Muscle of leg (tissue), 11 donors: ENCODE results near the gene DKK3. TPM values are rescaled to one million over a fixed set of nuclear protein-coding genes. Genes with fewer than 3 reads are reported as not detected.

ENCODE experiments used
- DNase-seq: peaks from one replicate; pipeline ENCODE4 v3.0.0; 2013
- H3K27ac ChIP-seq: one replicate; pipeline ENCODE4 v1.5.1; 2013; ENCODE audit warnings: mild to moderate bottlenecking, low read length, control low read depth
- H3K27me3 ChIP-seq: one replicate; pipeline ENCODE4 v1.6.1; 2013; ENCODE audit warnings: low read length; ENCODE audit not compliant: control insufficient read depth, insufficient read depth
- H3K36me3 ChIP-seq: one replicate; pipeline ENCODE4 v1.6.1; 2013; ENCODE audit warnings: low read length; ENCODE audit not compliant: control insufficient read depth, insufficient read depth
- H3K4me1 ChIP-seq: one replicate; pipeline ENCODE4 v1.6.1; 2013; ENCODE audit warnings: low read length; ENCODE audit not compliant: control insufficient read depth, insufficient read depth
- H3K4me3 ChIP-seq: one replicate; pipeline ENCODE4 v1.5.1; 2013; ENCODE audit warnings: low read length, control low read depth
- H3K9me3 ChIP-seq: replicated peaks from 2 replicates; pipeline ENCODE4 v1.6.1; 2013; ENCODE audit warnings: low read depth, low read length; ENCODE audit not compliant: control insufficient read depth
- WGBS: methylation state at CpG from one replicate; pipeline ENCODE4 v1.1.5; 2013; ENCODE audit warnings: missing lambda C conversion rate; ENCODE audit not compliant: insufficient coverage; 5-methylcytosine and 5-hydroxymethylcytosine counted together
- polyA plus RNA-seq, 8 donors: library from polyadenylated mRNA; unstranded; fragments of 120-200 nt; gene quantifications; one replicate each; pipeline versions ENCODE4 v1.2.1 to v1.2.3, GENCODE V29; 2013; ENCODE audit warnings: inconsistent platforms in 1 of 8, low replicate concordance in 1 of 8; ENCODE audit not compliant: insufficient read length in 8 of 8, insufficient read depth in 1 of 8
- total RNA-seq: library from RNA; stranded (reverse); fragments of 120-200 nt; gene quantifications from one replicate; pipeline ENCODE4 v1.2.4, GENCODE V29; 2013

DKK3 gene
- total and polyA plus RNA-seq, 9 donors: 53.3 to 128 (median 81.9) TPM

GRCh38 chr11:11968511-11969280 lies 39.7 kb downstream of the DKK3 start:
- DNase-seq: peak; percentile 92
- H3K4me3 ChIP-seq: no peak overlapping the region
- peak overlapping the region; percentile 74 for H3K27ac ChIP-seq
- H3K9me3 ChIP-seq: no peaks in the 10 kb centered on the region
- 32% methylated on average over 9 of the region's 11 CpGs for WGBS
- H3K4me1 ChIP-seq: peaks cover 73% of the 10 kb centered on the region
- no peaks in the 10 kb centered on the region for H3K27me3 ChIP-seq
- peaks cover 18% of the 10 kb centered on the region for H3K36me3 ChIP-seq

GRCh38 chr11:11967669-11968510 lies 40.5 kb downstream of the DKK3 start:
- Histone ChIP-seq H3K27me3 (no peaks in the 10 kb centered on the region), H3K4me3 (no peak overlapping the region), H3K9me3 (no peaks in the 10 kb centered on the region), H3K4me1 (peaks cover 67% of the 10 kb centered on the region), H3K27ac (peak overlapping the region; percentile 21), H3K36me3 (peaks cover 23% of the 10 kb centered on the region)
- DNase-seq: no peak
- WGBS: 76% methylated on average over 7 of the region's 11 CpGs

DNA sequence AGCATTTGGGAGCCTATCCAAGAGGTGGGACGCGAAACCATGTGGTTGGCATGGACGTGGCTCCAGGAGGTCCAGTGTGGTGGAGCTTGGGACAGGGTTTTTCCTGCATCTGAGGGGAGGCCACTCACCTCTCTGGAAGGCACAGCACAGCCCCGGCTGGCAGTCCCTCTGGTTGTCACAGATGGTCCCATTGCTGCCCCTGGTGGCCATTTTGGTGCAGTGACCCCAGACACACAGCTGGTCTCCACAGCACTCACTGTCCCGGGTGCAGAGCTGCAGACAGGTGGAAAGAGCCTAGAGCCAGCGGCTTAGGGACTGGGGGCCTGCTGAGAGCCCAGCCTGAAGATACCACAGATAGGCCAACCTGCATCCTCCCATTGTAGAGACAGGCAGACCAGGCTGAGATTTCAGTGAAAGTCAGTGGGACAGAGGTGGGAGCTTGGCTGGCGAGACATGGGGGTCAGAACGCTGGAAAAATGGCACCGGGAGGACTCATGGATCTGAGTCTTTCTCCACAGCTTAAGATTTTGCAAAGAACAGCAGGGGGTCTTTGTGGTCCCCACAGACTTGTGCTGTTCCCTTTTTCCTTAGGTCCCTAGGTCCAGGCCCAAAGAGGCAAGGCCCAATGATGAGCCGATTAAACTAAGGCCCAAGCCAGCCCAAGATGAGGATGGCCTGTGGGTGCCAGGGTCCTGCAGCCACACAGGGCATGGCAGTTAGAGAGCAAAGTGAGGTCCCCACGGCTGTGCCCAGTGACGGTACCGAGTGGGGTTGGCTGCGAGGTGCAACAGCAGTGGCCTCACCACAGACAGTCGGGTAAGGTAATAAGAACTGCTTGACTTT lies 41.4 kb downstream of the DKK3 start:
- WGBS: 82% methylated on average over 11 of the region's 15 CpGs
- Histone ChIP-seq H3K27ac (no peak overlapping the region), H3K36me3 (peaks cover 25% of the 10 kb centered on the region), H3K27me3 (no peaks in the 10 kb centered on the region), H3K9me3 (peaks cover 1% of the 10 kb centered on the region), H3K4me1 (peaks cover 58% of the 10 kb centered on the region), H3K4me3 (no peak overlapping the region)
- DNase-seq: peak; percentile 75

DNA sequence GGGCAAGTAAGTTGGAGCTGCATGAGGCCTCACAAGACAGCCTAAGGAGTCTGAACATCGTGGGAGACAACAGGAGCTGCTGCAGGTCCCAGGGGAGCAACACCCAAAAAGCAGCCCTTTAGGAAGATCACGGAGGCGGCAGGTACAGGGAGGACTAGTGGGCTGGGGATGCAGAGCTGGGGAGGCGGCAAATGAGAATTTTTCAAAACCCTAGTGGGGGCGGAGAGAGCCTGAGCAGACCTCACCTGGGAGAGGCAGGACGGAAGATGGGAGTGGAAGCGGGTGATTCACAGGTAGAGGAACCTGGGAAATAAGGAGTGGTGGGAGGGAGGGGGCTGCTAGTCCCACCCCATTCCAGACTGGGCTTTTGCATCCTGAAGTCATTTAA lies 42.1 kb downstream of the DKK3 start:
- no peak overlapping the region for H3K4me3 ChIP-seq
- H3K27me3 ChIP-seq: no peaks in the 10 kb centered on the region
- peaks cover 6% of the 10 kb centered on the region for H3K9me3 ChIP-seq
- 88% methylated on average over 7 of the region's 7 CpGs for WGBS
- no peak overlapping the region for H3K27ac ChIP-seq
- peaks cover 29% of the 10 kb centered on the region for H3K36me3 ChIP-seq
- H3K4me1 ChIP-seq: peaks cover 59% of the 10 kb centered on the region
- no peak for DNase-seq

- Histone ChIP-seq H3K4me1 (peaks cover 59% of the 10 kb centered on the region), H3K36me3 (peaks cover 33% of the 10 kb centered on the region), H3K27me3 (no peaks in the 10 kb centered on the region), H3K27ac (no peak overlapping the region), H3K9me3 (peaks cover 7% of the 10 kb centered on the region), H3K4me3 (no peak overlapping the region)
- 95% methylated on average over 7 of the region's 10 CpGs for WGBS
- DNase-seq: no peak
These were observed 42.6 kb downstream of the DKK3 start for GRCh38 chr11:11965656-11966353.

GRCh38 chr11:11965192-11965591 lies 43.2 kb downstream of the DKK3 start:
- Histone ChIP-seq H3K4me1 (peaks cover 55% of the 10 kb centered on the region), H3K4me3 (no peak overlapping the region), H3K27me3 (no peaks in the 10 kb centered on the region), H3K9me3 (peaks cover 7% of the 10 kb centered on the region), H3K27ac (no peak overlapping the region), H3K36me3 (peaks cover 33% of the 10 kb centered on the region)
- no peak for DNase-seq
- WGBS: 58% methylated on average over 3 of the region's 3 CpGs

- Histone ChIP-seq H3K4me3 (no peak overlapping the region), H3K36me3 (peaks cover 33% of the 10 kb centered on the region), H3K27ac (no peak overlapping the region), H3K4me1 (peaks cover 52% of the 10 kb centered on the region), H3K27me3 (no peaks in the 10 kb centered on the region), H3K9me3 (peaks cover 7% of the 10 kb centered on the region)
- no peak for DNase-seq
- 33% methylated on average over 1 of the region's 5 CpGs for WGBS
These were observed 43.7 kb downstream of the DKK3 start for GRCh38 chr11:11964774-11965150.

GRCh38 chr11:11963842-11964773 lies 44.3 kb downstream of the DKK3 start:
- no peak overlapping the region for H3K4me3 ChIP-seq
- WGBS: 34% methylated on average over 8 of the region's 15 CpGs
- H3K27me3 ChIP-seq: no peaks in the 10 kb centered on the region
- peaks cover 7% of the 10 kb centered on the region for H3K9me3 ChIP-seq
- DNase-seq: peak; percentile 61
- H3K4me1 ChIP-seq: peaks cover 45% of the 10 kb centered on the region
- H3K27ac ChIP-seq: peak overlapping the region; percentile 6
- peaks cover 33% of the 10 kb centered on the region for H3K36me3 ChIP-seq

GRCh38 chr11:11963067-11963466 lies 45.4 kb downstream of the DKK3 start:
- no peak overlapping the region for H3K27ac ChIP-seq
- H3K27me3 ChIP-seq: no peaks in the 10 kb centered on the region
- no peak overlapping the region for H3K4me3 ChIP-seq
- peaks cover 7% of the 10 kb centered on the region for H3K9me3 ChIP-seq
- peak; percentile 89 for DNase-seq
- peaks cover 38% of the 10 kb centered on the region for H3K36me3 ChIP-seq
- WGBS: no CpG with 5 or more reads among the region's 7 CpGs
- H3K4me1 ChIP-seq: peaks cover 35% of the 10 kb centered on the region
